Kidney capillary endothelial cell (primary cell): ENCODE measurements around the gene PTCHD4.

Experiments used
- DNase-seq: peaks from one replicate; pipeline ENCODE4 v3.0.0-alpha.2; 2018; ENCODE audit warnings: low spot score

PTCHD4 gene

DNA sequence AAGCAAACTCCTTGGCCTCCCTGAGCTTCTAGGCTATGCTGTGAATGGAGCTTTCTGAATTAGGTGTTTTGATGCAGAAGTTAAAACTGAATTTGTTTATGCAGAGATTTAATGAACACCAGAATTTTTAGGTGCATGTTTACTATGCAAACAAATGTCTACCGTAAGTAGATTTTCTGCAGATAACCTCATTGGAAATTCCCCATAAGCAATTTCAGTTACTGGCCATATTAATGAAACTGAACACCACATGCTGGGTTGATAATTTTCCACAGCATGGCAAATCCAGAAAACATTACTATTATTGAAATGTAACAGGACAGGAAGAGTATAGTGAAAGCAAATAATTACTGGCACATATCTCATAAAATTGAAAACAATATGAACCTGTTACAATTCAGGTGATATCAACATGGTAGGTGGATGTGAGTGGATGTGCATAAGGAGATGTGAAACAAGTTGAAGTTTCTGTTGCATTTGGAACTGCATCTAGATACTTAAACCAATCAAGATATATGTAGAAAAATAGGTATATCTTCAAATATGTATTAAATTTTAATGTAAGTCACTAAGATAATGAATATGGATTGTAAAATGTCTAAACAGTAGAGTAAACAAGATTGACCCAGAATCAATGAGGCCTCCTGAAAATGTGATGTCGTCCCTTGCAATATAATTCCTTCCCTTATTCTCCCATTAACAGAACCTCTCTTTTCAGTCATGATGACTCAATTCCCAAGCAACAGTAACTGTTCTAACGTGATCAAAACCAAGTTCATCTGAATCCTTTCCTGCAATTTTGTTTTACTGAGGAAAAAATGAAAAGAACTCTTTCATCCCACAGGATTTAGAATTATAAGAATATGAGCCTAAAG, 11.0 kb downstream of the PTCHD4 start:
- DNase-seq, result no peak

GRCh38 chr6:48098923-48099322, 12.1 kb downstream of the PTCHD4 start:
- peak; percentile 43 for DNase-seq

DNA sequence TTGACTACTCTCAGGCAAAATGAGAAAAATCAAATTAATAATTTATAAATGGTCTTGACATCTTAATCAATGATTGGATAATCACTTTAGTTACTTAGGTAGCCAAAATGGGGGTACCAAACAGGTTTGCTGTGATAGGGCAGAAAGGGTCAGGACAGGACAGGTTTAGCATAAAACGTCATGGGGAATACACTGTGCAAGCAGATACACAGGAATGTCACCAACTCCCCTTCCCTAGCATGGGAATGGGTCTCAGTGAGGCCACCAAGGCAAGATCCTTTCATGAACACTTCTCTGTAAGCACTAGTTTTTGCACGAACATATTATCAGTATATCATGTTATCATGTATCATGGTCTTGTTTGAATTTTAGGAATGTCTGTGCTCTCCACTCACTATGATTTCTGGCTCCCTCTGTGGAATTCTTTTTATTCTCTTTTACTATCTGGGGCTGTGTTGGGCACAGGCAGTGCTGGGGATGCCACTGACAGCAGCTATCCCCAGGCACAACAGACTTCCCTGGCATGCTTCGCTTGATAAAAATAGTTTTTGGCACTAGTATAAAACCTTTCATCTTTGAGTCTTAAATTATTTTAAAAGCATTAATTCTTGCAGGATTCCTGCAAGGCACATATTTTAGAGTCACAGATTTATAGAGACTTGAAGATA, 18.3 kb downstream of the PTCHD4 start:
- DNase-seq, result no peak

GRCh38 chr6:48090546-48090945, 20.5 kb downstream of the PTCHD4 start:
- DNase-seq, result no peak

DNA sequence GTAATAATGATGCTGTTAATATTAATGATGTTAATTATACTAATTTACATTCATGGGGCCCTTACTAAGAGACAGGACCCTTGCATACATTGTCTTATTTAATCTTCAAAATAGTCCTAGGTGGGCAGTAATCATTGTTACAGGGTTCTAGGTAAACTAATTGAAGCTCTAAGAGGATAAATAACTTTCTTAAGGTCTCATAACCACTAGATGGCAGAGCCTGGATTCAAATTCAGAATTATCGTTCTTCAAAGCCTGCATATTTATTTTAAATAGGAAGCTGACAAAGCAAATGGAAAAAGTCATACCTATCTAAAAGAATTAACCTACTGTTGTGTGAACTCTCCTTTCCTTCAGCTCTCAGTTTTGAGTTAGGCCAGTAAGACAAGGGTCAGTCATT, 23.5 kb downstream of the PTCHD4 start:
- peak; percentile 47 for DNase-seq

DNA sequence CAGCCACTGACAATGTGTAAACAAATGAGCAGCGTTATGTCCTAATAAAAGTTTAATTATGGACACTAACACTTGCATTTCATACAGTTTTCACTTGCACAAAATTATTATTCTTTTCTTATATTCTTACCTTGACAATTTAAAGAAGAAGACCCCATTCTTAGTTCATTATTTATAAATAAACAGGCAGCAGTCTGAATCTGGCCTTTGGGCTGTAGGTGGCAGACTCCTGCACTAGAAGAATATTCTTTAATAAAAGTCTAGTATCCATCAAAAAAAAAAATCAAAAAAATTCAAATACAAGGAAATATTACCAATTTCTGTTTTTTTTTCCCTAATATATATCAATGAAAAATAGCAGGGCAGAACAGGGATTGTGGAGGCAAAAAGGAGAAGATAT, 24.8 kb downstream of the PTCHD4 start:
- no peak for DNase-seq

DNA sequence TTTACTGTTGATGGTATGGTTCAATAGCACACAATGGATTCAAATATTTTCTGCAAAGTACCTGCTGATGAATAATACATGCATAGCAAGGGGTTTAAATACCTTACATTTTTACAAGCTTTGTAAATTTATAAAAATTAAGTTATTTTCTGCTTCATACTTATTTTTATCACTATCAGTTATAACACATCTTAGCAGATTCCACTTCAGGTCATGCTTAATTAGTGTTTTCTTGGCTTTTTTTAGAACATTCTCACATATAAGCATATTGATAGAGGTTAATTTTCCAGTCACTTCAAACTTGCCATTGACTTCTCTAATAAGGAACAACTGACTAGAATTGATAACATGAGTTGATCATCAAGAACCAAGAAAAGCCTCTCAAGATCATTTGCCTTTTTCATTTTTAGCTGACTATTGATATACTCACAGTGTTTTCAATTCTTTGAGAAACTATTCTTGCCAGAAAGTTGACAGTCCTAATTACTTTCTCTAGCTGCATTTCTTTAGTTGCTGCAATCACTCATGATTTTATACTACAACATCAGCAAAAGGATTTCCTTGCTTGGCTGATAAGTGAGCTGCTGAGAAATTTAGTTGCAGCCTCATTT, 25.8 kb downstream of the PTCHD4 start:
- no peak for DNase-seq

- DNase-seq, result no peak
These were observed 26.8 kb downstream of the PTCHD4 start for GRCh38 chr6:48084201-48084600.

DNA sequence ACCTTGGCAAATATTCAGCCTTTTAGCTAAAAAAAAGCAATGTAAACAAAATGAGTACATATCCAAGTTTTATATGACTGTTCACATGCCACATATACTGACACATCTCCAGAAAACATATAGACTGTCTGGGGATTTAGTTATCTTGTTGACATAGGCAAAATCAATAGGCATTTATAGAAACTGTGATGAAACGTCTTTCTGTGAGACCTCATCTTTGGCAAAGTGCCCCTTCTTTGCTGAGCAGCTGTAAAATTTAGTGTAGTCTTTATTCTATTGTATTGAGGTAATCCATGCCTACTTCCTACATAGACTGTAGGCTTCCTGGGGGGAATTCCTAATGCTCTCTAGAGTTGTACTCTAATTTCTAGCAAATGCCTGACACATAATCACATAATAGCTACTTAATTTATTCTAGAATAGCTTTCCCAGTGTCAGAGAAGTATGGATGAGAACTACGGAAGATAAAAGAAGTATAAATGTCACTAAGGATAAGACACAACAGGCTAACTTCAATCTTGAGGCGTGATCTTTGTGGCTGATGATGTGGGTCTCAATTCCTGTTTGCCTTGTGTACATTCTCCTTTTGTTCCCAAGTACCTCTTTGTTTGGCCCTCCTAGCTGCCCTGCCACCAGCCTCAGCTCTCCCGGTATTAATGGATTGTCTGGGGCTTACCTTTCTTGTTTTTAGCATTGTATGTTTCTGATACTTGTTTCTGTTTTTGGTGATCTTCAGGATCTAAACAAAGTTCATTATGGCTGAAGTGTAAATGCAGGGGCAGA, 30.6 kb downstream of the PTCHD4 start:
- no peak for DNase-seq

DNA sequence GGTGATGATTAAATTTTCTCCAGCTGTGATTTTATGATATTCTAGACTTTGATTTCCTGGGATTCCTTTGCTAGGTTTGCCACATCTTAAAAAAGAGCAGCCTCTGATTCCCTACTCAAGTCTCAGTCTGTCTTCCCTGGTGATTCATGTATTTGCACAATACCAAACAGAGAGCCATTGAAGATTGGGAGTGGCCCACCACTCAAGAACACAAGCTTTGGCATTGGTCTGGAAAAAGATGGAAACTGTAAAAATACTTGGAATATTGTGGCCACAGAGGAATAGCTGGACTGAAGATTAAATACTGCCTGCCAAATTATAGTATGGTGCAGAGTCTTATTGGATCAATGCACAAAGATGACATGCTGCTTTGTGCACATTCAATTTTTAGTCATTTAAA, 32.9 kb downstream of the PTCHD4 start:
- no peak for DNase-seq

- no peak for DNase-seq
These were observed 35.8 kb downstream of the PTCHD4 start for GRCh38 chr6:48075181-48075580.

GRCh38 chr6:48073976-48074767, 36.8 kb downstream of the PTCHD4 start:
- DNase-seq, result no peak

GRCh38 chr6:48071833-48072232, 39.2 kb downstream of the PTCHD4 start:
- no peak for DNase-seq

DNA sequence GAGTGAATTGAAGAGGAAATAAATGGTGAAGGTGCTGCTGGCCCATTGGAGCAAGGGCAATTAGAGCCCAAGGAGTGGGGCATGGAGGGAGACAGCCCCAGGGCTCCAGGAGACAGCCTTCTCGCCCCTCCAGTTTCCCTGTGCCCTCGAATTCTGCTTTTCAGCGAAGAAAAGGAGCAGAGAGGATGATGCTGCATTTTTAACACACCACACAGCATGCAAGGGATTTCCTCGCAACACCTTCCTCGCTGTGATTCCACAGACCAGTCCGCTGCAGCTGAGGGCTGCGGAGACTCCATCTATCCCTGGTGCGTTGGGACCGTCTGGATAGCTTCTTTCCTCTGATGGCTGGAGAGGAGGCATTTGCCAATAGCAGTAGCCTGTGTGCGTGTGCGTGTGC, 41.7 kb downstream of the PTCHD4 start:
- DNase-seq, result no peak

- no peak for DNase-seq
These were observed 42.4 kb downstream of the PTCHD4 start for GRCh38 chr6:48068278-48069251.

GRCh38 chr6:48067886-48068277, 43.1 kb downstream of the PTCHD4 start:
- no peak for DNase-seq

DNA sequence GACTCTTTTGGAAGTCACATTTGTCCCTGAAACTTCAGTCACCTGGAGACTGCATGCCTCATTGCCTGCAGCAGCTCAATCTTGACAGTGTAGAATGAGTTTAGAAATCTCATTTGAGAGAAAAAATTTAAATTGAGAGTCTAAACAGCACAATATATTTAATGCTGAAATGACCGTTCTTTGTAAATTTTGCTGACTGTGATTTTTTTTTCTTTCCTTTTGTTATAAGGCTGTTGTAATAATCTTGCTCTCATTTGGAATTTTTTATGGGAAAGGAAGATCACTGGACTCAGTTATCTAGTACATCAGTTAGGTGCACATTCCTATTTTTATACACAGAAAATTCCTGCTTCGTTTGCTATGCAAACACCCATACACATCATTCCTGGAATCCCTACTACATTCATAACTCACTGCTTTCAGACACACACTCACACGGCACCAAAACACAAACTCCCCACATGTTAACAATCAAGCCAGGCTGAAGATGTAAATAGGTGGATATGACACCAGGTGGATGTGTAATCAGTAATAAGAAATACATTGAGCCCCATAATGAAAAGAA, 43.8 kb downstream of the PTCHD4 start:
- DNase-seq, result no peak

GRCh38 chr6:48061265-48061990, 49.6 kb downstream of the PTCHD4 start:
- DNase-seq, result no peak
